Rectal smooth muscle tissue (tissue), 1 donor: ENCODE data around the gene LCN2.
A peak's percentile ranks its signal among the peaks of the same experiment; 100 is the strongest.
"Not testable (repeated sequence)": the region's sequence is repeated elsewhere in the genome, so short reads cannot be mapped to it uniquely, and the experiment has no call there.

Source experiments
- H3K27ac ChIP-seq: one replicate; pipeline ENCODE4 v1.7.0; 2013; ENCODE audit warnings: low read depth, low read length, inconsistent platforms
- H3K27me3 ChIP-seq: one replicate; pipeline ENCODE4 v1.7.0; 2013; ENCODE audit warnings: low read length; ENCODE audit not compliant: control insufficient read depth, insufficient read depth
- H3K36me3 ChIP-seq: one replicate; pipeline ENCODE4 v1.7.0; 2013; ENCODE audit warnings: low read length; ENCODE audit not compliant: control insufficient read depth, insufficient read depth
- H3K4me1 ChIP-seq: one replicate; pipeline ENCODE4 v1.7.0; 2013; ENCODE audit warnings: low read length; ENCODE audit not compliant: control insufficient read depth, insufficient read depth
- H3K4me3 ChIP-seq: one replicate; pipeline ENCODE4 v1.7.0; 2013; ENCODE audit warnings: low read length
- H3K9ac ChIP-seq: one replicate; pipeline ENCODE4 v1.7.0; 2013; ENCODE audit warnings: low read length

LCN2 gene

GRCh38 chr9:128106940-128107467 lies 42.2 kb upstream of the LCN2 start:
- peaks cover 43% of the 10 kb centered on the region for H3K36me3 ChIP-seq
- no peaks in the 10 kb centered on the region for H3K4me1 ChIP-seq
- no peak overlapping the region for H3K9ac ChIP-seq
- no peak overlapping the region for H3K4me3 ChIP-seq
- no peaks in the 10 kb centered on the region for H3K27me3 ChIP-seq
- no peak overlapping the region for H3K27ac ChIP-seq

- Histone ChIP-seq H3K4me3 (no peak overlapping the region), H3K27me3 (no peaks in the 10 kb centered on the region), H3K4me1 (no peaks in the 10 kb centered on the region), H3K36me3 (peaks cover 37% of the 10 kb centered on the region), H3K27ac (no peak overlapping the region), H3K9ac (no peak overlapping the region)
Observed at GRCh38 chr9:128107468-128108268, 41.6 kb upstream of the LCN2 start.

GRCh38 chr9:128108269-128109049 lies 40.8 kb upstream of the LCN2 start:
- H3K27ac ChIP-seq: no peak overlapping the region
- no peak overlapping the region for H3K9ac ChIP-seq
- no peaks in the 10 kb centered on the region for H3K27me3 ChIP-seq
- H3K36me3 ChIP-seq: peaks cover 31% of the 10 kb centered on the region
- no peak overlapping the region for H3K4me3 ChIP-seq
- H3K4me1 ChIP-seq: no peaks in the 10 kb centered on the region

- no peak overlapping the region for H3K9ac ChIP-seq
- H3K27ac ChIP-seq: no peak overlapping the region
- H3K27me3 ChIP-seq: no peaks in the 10 kb centered on the region
- peaks cover 26% of the 10 kb centered on the region for H3K36me3 ChIP-seq
- no peak overlapping the region for H3K4me3 ChIP-seq
- H3K4me1 ChIP-seq: no peaks in the 10 kb centered on the region
Observed at GRCh38 chr9:128109050-128109709, 40.1 kb upstream of the LCN2 start.

- H3K9ac ChIP-seq, H3K27ac ChIP-seq: not testable (repeated sequence)
Observed at GRCh38 chr9:128111726-128112125, 37.5 kb upstream of the LCN2 start.

GRCh38 chr9:128113526-128114325 lies 35.5 kb upstream of the LCN2 start:
- H3K27me3 ChIP-seq: no peaks in the 10 kb centered on the region
- no peaks in the 10 kb centered on the region for H3K36me3 ChIP-seq
- peak overlapping the region; percentile 65 for H3K4me3 ChIP-seq
- no peaks in the 10 kb centered on the region for H3K4me1 ChIP-seq
- no peak overlapping the region for H3K9ac ChIP-seq
- H3K27ac ChIP-seq: no peak overlapping the region

More at GRCh38 chr9:128111726-128112125, 37.5 kb upstream of the LCN2 start:
- H3K4me1 ChIP-seq, H3K27me3 ChIP-seq, H3K4me3 ChIP-seq: not testable (repeated sequence)
- H3K36me3 ChIP-seq: peaks cover 15% of the 10 kb centered on the region

GRCh38 chr9:128114326-128115186 lies 34.7 kb upstream of the LCN2 start:
- Histone ChIP-seq H3K36me3 (no peaks in the 10 kb centered on the region), H3K9ac (peak overlapping the region; percentile 29), H3K4me3 (peak overlapping the region; percentile 65), H3K27me3 (no peaks in the 10 kb centered on the region), H3K27ac (no peak overlapping the region), H3K4me1 (no peaks in the 10 kb centered on the region)

- peak overlapping the region; percentile 65 for H3K4me3 ChIP-seq
- H3K4me1 ChIP-seq: no peaks in the 10 kb centered on the region
- H3K27me3 ChIP-seq: no peaks in the 10 kb centered on the region
- peaks cover 2% of the 10 kb centered on the region for H3K36me3 ChIP-seq
- peak overlapping the region; percentile 29 for H3K9ac ChIP-seq
- no peak overlapping the region for H3K27ac ChIP-seq
Observed at GRCh38 chr9:128115187-128116103, 33.8 kb upstream of the LCN2 start.

- peaks cover 11% of the 10 kb centered on the region for H3K36me3 ChIP-seq
- H3K4me3 ChIP-seq: no peak overlapping the region
- no peaks in the 10 kb centered on the region for H3K4me1 ChIP-seq
- H3K9ac ChIP-seq: no peak overlapping the region
- no peaks in the 10 kb centered on the region for H3K27me3 ChIP-seq
- no peak overlapping the region for H3K27ac ChIP-seq
Observed at GRCh38 chr9:128116104-128117083, 32.9 kb upstream of the LCN2 start.
